LNCaP clone FGC (cell line): ENCODE results near the gene ANKRD39.
"Not testable (repeated sequence)": the region's sequence is repeated elsewhere in the genome, so short reads cannot be mapped to it uniquely, and the experiment has no call there.

Source experiments
- DNase-seq: peaks from one replicate; pipeline ENCODE4 v3.0.0-alpha.2; 2011; ENCODE audit warnings: low read depth
- H3K4me3 ChIP-seq: 2 replicates; pipeline ENCODE4 v1.5.1; 2011; ENCODE audit warnings: mild to moderate bottlenecking, low read depth, low read length, control low read depth
- CTCF ChIP-seq: IDR thresholded peaks from 2 replicates; pipeline ENCODE4 v1.5.1; 2012; ENCODE audit warnings: mild to moderate bottlenecking; ENCODE audit not compliant: control insufficient read depth, insufficient read depth; ENCODE audit errors: extremely low read depth

The ANKRD39 gene

GRCh38 chr2:96893289-96894150 lies 35.7 kb upstream of the ANKRD39 start:
- TF ChIP-seq CTCF = no peak
- no peak overlapping the region for H3K4me3 ChIP-seq
- DNase-seq = no peak

DNA sequence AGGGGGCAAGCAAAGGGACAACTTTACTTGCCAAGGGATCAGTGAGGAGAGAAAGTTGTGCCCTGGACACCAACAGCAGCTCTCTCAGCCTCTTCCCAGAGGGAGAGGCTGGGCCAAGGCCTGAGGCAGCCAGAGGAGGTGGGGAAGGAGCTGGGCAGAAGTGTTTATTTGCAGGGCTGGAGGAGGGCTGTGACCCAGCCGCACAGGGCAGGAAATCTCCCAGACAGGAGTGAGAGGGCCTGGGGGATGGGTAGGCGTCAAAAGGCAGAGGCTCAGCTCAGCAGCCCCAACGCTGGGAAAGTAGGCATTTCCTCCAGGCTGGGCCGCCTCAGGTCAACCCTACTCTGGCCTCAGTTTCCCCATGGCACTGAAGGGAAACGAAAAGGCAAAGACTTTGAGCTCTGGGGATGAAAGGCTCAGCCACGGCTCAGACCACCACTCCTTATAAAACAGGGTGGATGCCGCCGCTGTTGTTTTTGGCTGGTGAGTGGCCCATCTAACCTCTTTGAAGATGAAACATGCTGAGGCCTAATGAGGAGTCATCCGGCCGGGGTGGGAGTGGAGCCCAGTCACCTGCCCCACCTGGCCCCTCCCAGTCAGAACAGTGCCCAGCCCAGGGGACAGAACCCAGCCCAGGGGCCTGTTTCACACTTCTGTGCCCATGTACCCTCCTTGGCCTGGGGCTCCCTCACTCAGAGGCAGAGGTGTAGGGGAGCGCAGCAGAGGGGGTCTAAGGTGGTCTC lies 33.9 kb upstream of the ANKRD39 start:
- DNase-seq = no peak
- no peak for TF ChIP-seq CTCF
- no peak overlapping the region for H3K4me3 ChIP-seq

DNA sequence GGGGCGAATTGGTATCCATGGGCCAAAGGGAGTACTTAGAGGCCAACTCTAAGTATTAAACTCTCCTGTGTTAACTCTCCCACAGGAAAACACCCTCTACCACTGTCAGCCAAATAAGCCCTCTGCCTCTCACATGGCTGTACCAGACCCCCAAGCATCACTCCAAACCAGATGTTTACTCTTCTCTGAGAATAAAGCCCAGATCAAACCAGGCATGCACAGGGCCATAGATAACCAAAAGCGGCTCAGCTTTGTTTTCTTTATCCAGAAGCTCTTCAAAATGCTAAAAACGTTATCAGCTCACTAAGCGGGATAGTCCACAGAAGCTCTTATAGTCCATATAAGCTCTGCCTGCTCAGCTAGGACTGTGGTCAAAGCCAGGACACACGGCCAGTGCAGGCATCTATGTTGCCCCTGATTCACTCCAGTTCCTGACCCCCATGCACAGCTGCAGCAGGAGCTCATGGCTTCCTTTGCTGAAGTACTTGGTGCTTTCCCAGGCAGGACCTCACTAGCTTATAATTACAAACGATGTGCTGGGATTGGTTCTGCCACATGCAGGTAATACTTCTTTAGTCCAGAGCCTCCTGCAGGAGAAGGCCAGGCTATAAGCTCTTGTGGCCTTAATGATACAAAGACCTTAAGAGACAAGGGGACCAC lies 33.0 kb upstream of the ANKRD39 start:
- H3K4me3 ChIP-seq = no peak overlapping the region
- TF ChIP-seq CTCF = no peak
- no peak for DNase-seq

- no peak overlapping the region for H3K4me3 ChIP-seq
- no peak for TF ChIP-seq CTCF
- DNase-seq = no peak
Measured at GRCh38 chr2:96890252-96890651, 32.4 kb upstream of the ANKRD39 start.

GRCh38 chr2:96889502-96889901 lies 31.7 kb upstream of the ANKRD39 start:
- DNase-seq, H3K4me3 ChIP-seq: not testable (repeated sequence)

DNA sequence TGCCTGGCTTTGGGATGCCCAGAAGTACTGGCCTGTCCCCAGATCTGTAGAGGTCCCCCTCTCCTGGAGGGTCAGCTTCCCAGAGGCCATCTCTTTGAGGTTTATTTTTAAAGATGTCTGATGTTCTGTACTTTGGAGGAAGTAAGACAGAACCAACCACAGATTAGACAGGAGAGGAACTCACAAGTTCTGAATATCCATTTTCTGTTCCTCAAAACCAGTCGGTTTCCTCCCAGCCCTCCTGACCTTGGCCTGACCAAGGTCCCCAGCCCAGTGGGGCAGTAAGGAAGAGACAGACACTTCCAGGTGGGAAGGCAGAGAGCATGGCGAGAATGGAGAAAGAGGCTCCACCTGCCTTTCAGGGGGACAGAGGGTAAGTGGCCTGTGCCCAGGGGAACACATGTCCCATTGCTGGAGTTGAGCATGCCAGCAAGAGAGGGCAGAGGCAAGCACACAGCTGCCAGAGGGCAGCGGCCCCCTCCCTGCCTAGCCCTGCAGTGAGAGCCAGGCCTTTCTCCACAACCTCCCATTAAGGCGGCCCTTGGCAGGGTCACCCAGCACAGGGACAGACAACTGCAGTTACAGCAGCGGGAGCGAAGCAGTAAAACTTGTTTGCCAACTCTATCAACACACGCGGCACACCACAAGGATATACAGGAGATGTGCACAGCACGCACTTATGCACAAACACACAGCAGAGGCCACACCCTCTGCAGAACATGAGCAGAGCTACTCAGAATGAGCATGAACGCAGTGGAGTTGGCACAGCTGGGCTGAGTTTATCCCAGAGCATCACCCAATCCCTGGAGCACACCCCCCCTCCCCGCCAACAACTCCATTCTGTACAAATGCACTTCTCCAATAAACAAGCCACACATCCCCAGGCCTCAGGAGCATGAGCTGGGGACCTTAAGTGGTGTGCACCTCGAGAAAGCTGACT lies 30.5 kb upstream of the ANKRD39 start:
- no peak for TF ChIP-seq CTCF
- no peak overlapping the region for H3K4me3 ChIP-seq
- peak; percentile 99 for DNase-seq
